Loucy (cell line): ENCODE data around the gene DNMT1.

Experiments
- CTCF ChIP-seq: fragments of 200-600 bp; sonication (generic); conservative IDR thresholded peaks from 2 replicates; pipeline ENCODE4 v1.5.1; 2014; ENCODE audit warnings: mild to moderate bottlenecking, antibody characterized with exemption, low read length
- EZH2phosphoT487 ChIP-seq: fragments of 200-600 bp; IDR thresholded peaks from 2 replicates; pipeline ENCODE4 v1.6.1; 2018; ENCODE audit warnings: antibody characterized with exemption, mild to moderate bottlenecking, moderate library complexity, borderline replicate concordance

GRCh38 chr19:10120538-10121189 lies 74.1 kb downstream of the DNMT1 start:
- no peak for TF ChIP-seq CTCF
- TF ChIP-seq EZH2phosphoT487, result no peak
